ENCODE results near the gene PLK5.

The PLK5 gene

GRCh38 chr19:1585243-1585580, 61.3 kb downstream of the PLK5 start:
- TF ChIP-seq ZBTB7A (IDR thresholded peaks at IDR 0.05; ENCODE audit: low read depth) (no peak), CEBPB (IDR thresholded peaks at IDR 0.05) (no peak), TCF12 (IDR thresholded peaks at IDR 0.05; ENCODE audit: low read depth) (no peak), FOXM1 (IDR thresholded peaks at IDR 0.05; ENCODE audit: borderline replicate concordance, low read depth) (no peak), TEAD4 (IDR thresholded peaks at IDR 0.05) (no peak), CREB1 (IDR thresholded peaks at IDR 0.05; ENCODE audit: low read depth) (no peak), MAX (IDR thresholded peaks at IDR 0.05) (no peak), RAD21 (IDR thresholded peaks at IDR 0.05; ENCODE audit: low read depth) (no peak), NFIC (IDR thresholded peaks at IDR 0.05) (no peak), USF1 (IDR thresholded peaks at IDR 0.05) (no peak), REST (IDR thresholded peaks at IDR 0.05; ENCODE audit: low read depth) (no peak)

Data from Ishikawa (cell line).